Activated CD8-positive, alpha-beta T cell treated with anti-CD3 and anti-CD28 coated beads for 36 hours (primary cell): ENCODE results near the gene RAP1GDS1. TPM values are rescaled to one million over a fixed set of nuclear protein-coding genes. Genes with fewer than 3 reads are reported as not detected.

Experiments
- ATAC-seq: fragments of 200-7000 bp; cut with Tn5 transposase; one replicate; pipeline ENCODE4 v1.10.0; 2021; ENCODE audit warnings: mild to moderate bottlenecking, moderate library complexity
- CTCF ChIA-PET: fragments of 350-600 bp; sonication (Branson Sonifier 250); formaldehyde crosslinking; loops from one replicate; lab custom pipeline; 2021; ENCODE audit warnings: antibody characterized with exemption; lab: Charles Lee
- POLR2A ChIA-PET: fragments of 350-600 bp; sonication (Branson Sonifier 250); formaldehyde crosslinking; loops from one replicate; lab custom pipeline; 2021; ENCODE audit warnings: antibody characterized with exemption; lab: Charles Lee
- DNase-seq: peaks from one replicate; pipeline ENCODE4 v3.0.0-alpha.2; 2020
- H3K27ac Mint-ChIP-seq: one replicate; pipeline ENCODE4 v1.8.0; 2021; ENCODE audit warnings: mild to moderate bottlenecking, mixed read lengths
- H3K27me3 Mint-ChIP-seq: one replicate; pipeline ENCODE4 v1.8.0; 2021; ENCODE audit warnings: mixed read lengths
- H3K36me3 Mint-ChIP-seq: one replicate; pipeline ENCODE4 v1.8.0; 2021; ENCODE audit warnings: low read depth, mixed read lengths
- H3K4me1 Mint-ChIP-seq: one replicate; pipeline ENCODE4 v1.8.0; 2021; ENCODE audit warnings: low read depth, mixed read lengths
- H3K4me3 Mint-ChIP-seq: one replicate; pipeline ENCODE4 v1.8.0; 2021; ENCODE audit warnings: mild to moderate bottlenecking, moderate library complexity, mixed read lengths
- H3K9me3 Mint-ChIP-seq: one replicate; pipeline ENCODE4 v1.8.0; 2021; ENCODE audit warnings: mixed read lengths
- CTCF ChIP-seq: fragments of 200-600 bp; IDR thresholded peaks from one replicate; pipeline ENCODE4 v1.8.0; 2022; ENCODE audit warnings: antibody characterized with exemption, mild to moderate bottlenecking
- intact Hi-C: fragments of 100-400 bp; cut with micrococcal nuclease; formaldehyde crosslinking; loops from one replicate; pipeline ENCODE4 v1.10.0; 2022
- total RNA-seq, 2 experiments: library from RNA; stranded (reverse); gene quantifications; one replicate each; pipeline ENCODE4 v1.2.3, GENCODE V29; 2021

Gene RAP1GDS1
- total RNA-seq, 2 experiments from 2014 or later = 49.8 to 52.1 TPM

GRCh38 chr4:98334461-98334860 lies 73.3 kb downstream of the RAP1GDS1 start:
- H3K27me3 Mint-ChIP-seq = no peaks in the 10 kb centered on the region
- ChIA-PET POLR2A (interaction anchor here (0.7 kb wide), 1 partner anchor 289 kb away, joined by 3 read pairs; no protein-coding TSS in a partner anchor), CTCF (no interaction called here)
- ATAC-seq (no peak), DNase-seq (no peak)
- H3K4me3 Mint-ChIP-seq = no peak overlapping the region
- no peak for TF ChIP-seq CTCF
- no peak overlapping the region for H3K27ac Mint-ChIP-seq
- H3K4me1 Mint-ChIP-seq = no peaks in the 10 kb centered on the region
- H3K36me3 Mint-ChIP-seq = peaks cover 47% of the 10 kb centered on the region
- H3K9me3 Mint-ChIP-seq = peaks cover 33% of the 10 kb centered on the region
- intact Hi-C loops = no loop called here

GRCh38 chr4:98338761-98339438 lies 77.7 kb downstream of the RAP1GDS1 start:
- Mint-ChIP-seq H3K27ac (no peak overlapping the region), H3K4me1 (no peaks in the 10 kb centered on the region), H3K4me3 (no peak overlapping the region), H3K27me3 (no peaks in the 10 kb centered on the region), H3K36me3 (peaks cover 34% of the 10 kb centered on the region), H3K9me3 (peaks cover 11% of the 10 kb centered on the region)
- TF ChIP-seq CTCF = no peak
- CTCF ChIA-PET = no interaction called here
- intact Hi-C loops = no loop called here
- DNase-seq = no peak
- POLR2A ChIA-PET = no interaction called here
- ATAC-seq = no peak

- Mint-ChIP-seq H3K4me3 (no peak overlapping the region), H3K27ac (no peak overlapping the region), H3K36me3 (peaks cover 35% of the 10 kb centered on the region), H3K27me3 (no peaks in the 10 kb centered on the region), H3K4me1 (no peaks in the 10 kb centered on the region), H3K9me3 (peaks cover 5% of the 10 kb centered on the region)
- ChIA-PET CTCF (no interaction called here), POLR2A (no interaction called here)
- intact Hi-C loops = no loop called here
- TF ChIP-seq CTCF = no peak
- no peak for ATAC-seq
- no peak for DNase-seq
Measured at GRCh38 chr4:98341309-98341708, 80.1 kb downstream of the RAP1GDS1 start.

- ChIA-PET POLR2A (no interaction called here), CTCF (no interaction called here)
- Mint-ChIP-seq H3K9me3 (peaks cover 12% of the 10 kb centered on the region), H3K27me3 (no peaks in the 10 kb centered on the region), H3K27ac (no peak overlapping the region), H3K4me1 (no peaks in the 10 kb centered on the region), H3K4me3 (no peak overlapping the region), H3K36me3 (peaks cover 44% of the 10 kb centered on the region)
- ATAC-seq = no peak
- no peak for DNase-seq
- intact Hi-C loops = no loop called here
- no peak for TF ChIP-seq CTCF
Measured at GRCh38 chr4:98343626-98344025, 82.4 kb downstream of the RAP1GDS1 start.

GRCh38 chr4:98345838-98346237 lies 84.7 kb downstream of the RAP1GDS1 start:
- ATAC-seq (no peak), DNase-seq (no peak)
- ChIA-PET POLR2A (no interaction called here), CTCF (no interaction called here)
- Mint-ChIP-seq H3K4me1 (no peaks in the 10 kb centered on the region), H3K27me3 (no peaks in the 10 kb centered on the region), H3K9me3 (peaks cover 10% of the 10 kb centered on the region), H3K4me3 (no peak overlapping the region), H3K36me3 (peaks cover 38% of the 10 kb centered on the region), H3K27ac (no peak overlapping the region)
- intact Hi-C loops = no loop called here
- TF ChIP-seq CTCF = no peak
